Smooth muscle cell (in vitro differentiated cells): ENCODE data around the gene GPA33. TPM values are rescaled to one million over a fixed set of nuclear protein-coding genes. Genes with fewer than 3 reads are reported as not detected.

Experiments used
- DNase-seq: peaks from one replicate; lab custom pipeline; 2025; ENCODE audit not compliant: unreplicated experiment; lab: John Stamatoyannopoulos, UW
- H2AFZ ChIP-seq: fragments of 200-600 bp; sonication (generic); 2 replicates; pipeline ENCODE4 v1.6.0; 2016; ENCODE audit warnings: antibody characterized with exemption, low read depth, mild to moderate bottlenecking
- H3F3A ChIP-seq: fragments of 200-600 bp; sonication (generic); 2 replicates; pipeline ENCODE4 v1.6.0; 2017; ENCODE audit warnings: antibody characterized with exemption, low read depth
- H3K27ac ChIP-seq: fragments of 200-600 bp; sonication (generic); 2 replicates; pipeline ENCODE4 v1.5.1; 2016; ENCODE audit warnings: low read depth, mild to moderate bottlenecking
- H3K27me3 ChIP-seq: fragments of 200-600 bp; sonication (generic); 2 replicates; pipeline ENCODE4 v1.6.1; 2016; ENCODE audit warnings: low read depth, mild to moderate bottlenecking
- H3K36me3 ChIP-seq: fragments of 200-600 bp; sonication (generic); 2 replicates; pipeline ENCODE4 v1.5.1; 2016; ENCODE audit warnings: low read depth
- H3K4me1 ChIP-seq: fragments of 200-600 bp; sonication (generic); 2 replicates; pipeline ENCODE4 v1.5.1; 2016; ENCODE audit warnings: low read depth
- H3K4me2 ChIP-seq: fragments of 200-600 bp; sonication (generic); 2 replicates; pipeline ENCODE4 v1.6.0; 2016; ENCODE audit warnings: mild to moderate bottlenecking
- H3K4me3 ChIP-seq: fragments of 200-600 bp; sonication (generic); 2 replicates; pipeline ENCODE4 v1.5.1; 2016; ENCODE audit warnings: mild to moderate bottlenecking
- H3K79me2 ChIP-seq: fragments of 200-600 bp; sonication (generic); 2 replicates; pipeline ENCODE4 v1.6.0; 2016; ENCODE audit warnings: low read depth, mild to moderate bottlenecking
- H3K9ac ChIP-seq: fragments of 200-600 bp; sonication (generic); 2 replicates; pipeline ENCODE4 v1.6.0; 2016; ENCODE audit warnings: low read depth
- H3K9me3 ChIP-seq: fragments of 200-600 bp; sonication (generic); replicated peaks from 2 replicates; pipeline ENCODE4 v1.5.1; 2016; ENCODE audit warnings: low read depth
- H4K20me1 ChIP-seq: fragments of 200-600 bp; sonication (generic); 2 replicates; pipeline ENCODE4 v1.6.0; 2016; ENCODE audit warnings: low read depth
- CTCF ChIP-seq: fragments of 200-600 bp; sonication (generic); IDR thresholded peaks from 2 replicates; pipeline ENCODE4 v1.5.1; 2017; ENCODE audit warnings: borderline replicate concordance, mild to moderate bottlenecking, antibody characterized with exemption; ENCODE audit not compliant: insufficient read depth, poor library complexity, severe bottlenecking
- WGBS: methylation state at CpG from one replicate; pipeline ENCODE4 v1.1.7; 2016; ENCODE audit warnings: low lambda C conversion rate; 5-methylcytosine and 5-hydroxymethylcytosine counted together
- polyA plus RNA-seq: library from polyadenylated mRNA; unstranded; fragments of >200 nt; fragmentation: Nextera tagmentation; extraction: Ambion mirVana; gene quantifications from 2 replicates; pipeline ENCODE4 v1.2.1, GENCODE V29; 2016
- total RNA-seq: library from RNA; depleted of rRNA; stranded (reverse); fragments of >200 nt; gene quantifications from 2 replicates; pipeline ENCODE4 v1.2.3, GENCODE V29; 2014

Gene GPA33
- total and polyA plus RNA-seq, 2 experiments from 2014 or later: not detected

GRCh38 chr1:167016100-167016750, 74.0 kb downstream of the GPA33 start:
- H3K4me2 ChIP-seq: no peak overlapping the region
- peaks cover 4% of the 10 kb centered on the region for H3K4me1 ChIP-seq
- no peak for DNase-seq
- WGBS: 85% methylated on average over 6 of the region's 6 CpGs
- no peaks in the 10 kb centered on the region for H3K36me3 ChIP-seq
- H3K27me3 ChIP-seq: peaks cover 9% of the 10 kb centered on the region
- TF ChIP-seq CTCF: no peak
- no peak overlapping the region for H2AFZ ChIP-seq
- H4K20me1 ChIP-seq: no peaks in the 10 kb centered on the region
- H3K9me3 ChIP-seq: no peaks in the 10 kb centered on the region
- no peak overlapping the region for H3K27ac ChIP-seq
- no peak overlapping the region for H3K4me3 ChIP-seq
- H3F3A ChIP-seq: no peaks in the 10 kb centered on the region
- H3K9ac ChIP-seq: no peak overlapping the region
- no peaks in the 10 kb centered on the region for H3K79me2 ChIP-seq

- no peak overlapping the region for H3K4me2 ChIP-seq
- DNase-seq: no peak
These were observed 76.9 kb downstream of the GPA33 start for GRCh38 chr1:167013108-167013929.

GRCh38 chr1:167012570-167012969, 77.6 kb downstream of the GPA33 start:
- H3K27me3 ChIP-seq: peaks cover 9% of the 10 kb centered on the region
- no peaks in the 10 kb centered on the region for H3K79me2 ChIP-seq
- H3K4me1 ChIP-seq: peaks cover 4% of the 10 kb centered on the region
- no peaks in the 10 kb centered on the region for H3F3A ChIP-seq
- H3K4me3 ChIP-seq: no peak overlapping the region
- no peak overlapping the region for H3K9ac ChIP-seq
- no peak for DNase-seq
- H4K20me1 ChIP-seq: no peaks in the 10 kb centered on the region
- no peaks in the 10 kb centered on the region for H3K36me3 ChIP-seq
- H2AFZ ChIP-seq: no peak overlapping the region
- H3K4me2 ChIP-seq: no peak overlapping the region
- TF ChIP-seq CTCF: no peak
- H3K27ac ChIP-seq: no peak overlapping the region
- WGBS: 82% methylated on average over 2 of the region's 2 CpGs
- no peaks in the 10 kb centered on the region for H3K9me3 ChIP-seq

More at GRCh38 chr1:167013108-167013929, 76.9 kb downstream of the GPA33 start:
- Histone ChIP-seq H3K27me3 (peaks cover 9% of the 10 kb centered on the region), H3K36me3 (no peaks in the 10 kb centered on the region), H3K4me3 (no peak overlapping the region), H3K79me2 (no peaks in the 10 kb centered on the region), H3K9me3 (no peaks in the 10 kb centered on the region), H3K4me1 (peaks cover 4% of the 10 kb centered on the region), H4K20me1 (no peaks in the 10 kb centered on the region), H3K9ac (no peak overlapping the region), H2AFZ (no peak overlapping the region), H3F3A (no peaks in the 10 kb centered on the region), H3K27ac (no peak overlapping the region)
- whole genome bisulfite sequencing: 78% methylated on average over 8 of the region's 8 CpGs
- no peak for TF ChIP-seq CTCF
